Measurements from ENCODE around the gene HPRT1. TPM values are rescaled to one million over a fixed set of nuclear protein-coding genes. Genes with fewer than 3 reads are reported as not detected.
A peak's percentile ranks its signal among the peaks of the same experiment; 100 is the strongest.

Gene HPRT1
- total RNA-seq, 1 donor from 2014 or later, result 16.7 TPM

- Mint-ChIP-seq H3K4me1 (ENCODE audit: low read depth) (peaks cover 24% of the 10 kb centered on the region), H3K36me3 (ENCODE audit: insufficient read depth) (peaks cover 4% of the 10 kb centered on the region), H3K27ac (peak overlapping the region; percentile 52), H3K9me3 (ENCODE audit: low read depth) (peaks cover 7% of the 10 kb centered on the region), H3K27me3 (peaks cover 5% of the 10 kb centered on the region), H3K4me3 (ENCODE audit: low read depth) (peak overlapping the region; percentile 87)
- TF ChIP-seq CTCF (IDR thresholded peaks at IDR 0.05; ENCODE audit: unreplicated experiment), result no peak
- no peak for DNase-seq (ENCODE audit: low spot score, unreplicated experiment)
Observed at GRCh38 chrX:134547047-134547679, 87.2 kb downstream of the HPRT1 start.

GRCh38 chrX:134548257-134549201 is 88.6 kb downstream of the HPRT1 start:
- H3K4me1 Mint-ChIP-seq (ENCODE audit: low read depth), result peaks cover 22% of the 10 kb centered on the region

More at GRCh38 chrX:134548257-134549201, 88.6 kb downstream of the HPRT1 start:
- peaks cover 4% of the 10 kb centered on the region for H3K36me3 Mint-ChIP-seq (ENCODE audit: insufficient read depth)
- peaks cover 9% of the 10 kb centered on the region for H3K9me3 Mint-ChIP-seq (ENCODE audit: low read depth)
- peak overlapping the region; percentile 87 for H3K4me3 Mint-ChIP-seq (ENCODE audit: low read depth)
- DNase-seq (ENCODE audit: low spot score, unreplicated experiment), result no peak
- peaks cover 11% of the 10 kb centered on the region for H3K27me3 Mint-ChIP-seq
- TF ChIP-seq CTCF (IDR thresholded peaks at IDR 0.05; ENCODE audit: unreplicated experiment), result no peak
- peak overlapping the region; percentile 92 for H3K27ac Mint-ChIP-seq

Small RNAs within 50 kb of the gene (microRNA-seq; reads per million reads assigned to microRNA genes)
- gene MIR424 (ENCODE audit: borderline number of aligned reads, unreplicated experiment) (3,615 reads per million, percentile 87 among the genes with 10 or more reads in this experiment), gene MIR450A1 (ENCODE audit: borderline number of aligned reads, unreplicated experiment) (11.9 reads per million, percentile 21 among the genes with 10 or more reads in this experiment), gene MIR450A2 (ENCODE audit: borderline number of aligned reads, unreplicated experiment) (7.8 reads per million, percentile 11 among the genes with 10 or more reads in this experiment), gene MIR450B (ENCODE audit: borderline number of aligned reads, unreplicated experiment) (89.5 reads per million, percentile 53 among the genes with 10 or more reads in this experiment), gene MIR503 (ENCODE audit: borderline number of aligned reads, unreplicated experiment) (274 reads per million, percentile 66 among the genes with 10 or more reads in this experiment), gene MIR542 (ENCODE audit: borderline number of aligned reads, unreplicated experiment) (418 reads per million, percentile 71 among the genes with 10 or more reads in this experiment)

Other genes with a start within 250 kb of the HPRT1 start
- gene CCDC160, start 223.0 kb upstream of the HPRT1 start, total RNA-seq, result 2.1 and 2.7 TPM in 2 replicates
- gene PHF6, start 86.9 kb upstream of the HPRT1 start, total RNA-seq, result 58.1 and 58.7 TPM in 2 replicates
- not detected in 2 replicates for gene PLAC1, start 198.3 kb downstream of the HPRT1 start, total RNA-seq